ENCODE measurements around the gene SCAMP1.

The SCAMP1 gene

DNA sequence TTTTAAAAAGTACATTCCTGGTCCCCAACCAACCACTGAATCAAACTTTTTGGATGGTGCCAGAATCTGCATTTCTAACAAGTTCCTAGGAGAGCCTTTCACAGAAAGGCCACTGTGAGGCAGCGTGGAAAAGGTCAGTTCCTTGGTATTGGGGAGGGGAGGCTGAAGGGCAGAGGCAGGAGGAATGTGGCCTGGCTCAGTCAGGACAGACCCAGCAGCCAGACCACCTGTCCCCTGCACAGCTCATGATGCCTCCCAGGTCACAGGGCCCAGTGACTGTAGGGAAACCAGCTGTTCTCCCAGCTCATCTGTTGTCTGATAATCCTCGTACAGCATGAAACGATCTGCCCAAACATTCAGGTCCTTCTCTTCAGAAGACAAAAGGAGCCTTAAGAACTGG is 155.3 kb downstream of the SCAMP1 start:
- no peak for DNase-seq

GRCh38 chr5:78518365-78519197 is 158.2 kb downstream of the SCAMP1 start:
- no peak for DNase-seq

DNA sequence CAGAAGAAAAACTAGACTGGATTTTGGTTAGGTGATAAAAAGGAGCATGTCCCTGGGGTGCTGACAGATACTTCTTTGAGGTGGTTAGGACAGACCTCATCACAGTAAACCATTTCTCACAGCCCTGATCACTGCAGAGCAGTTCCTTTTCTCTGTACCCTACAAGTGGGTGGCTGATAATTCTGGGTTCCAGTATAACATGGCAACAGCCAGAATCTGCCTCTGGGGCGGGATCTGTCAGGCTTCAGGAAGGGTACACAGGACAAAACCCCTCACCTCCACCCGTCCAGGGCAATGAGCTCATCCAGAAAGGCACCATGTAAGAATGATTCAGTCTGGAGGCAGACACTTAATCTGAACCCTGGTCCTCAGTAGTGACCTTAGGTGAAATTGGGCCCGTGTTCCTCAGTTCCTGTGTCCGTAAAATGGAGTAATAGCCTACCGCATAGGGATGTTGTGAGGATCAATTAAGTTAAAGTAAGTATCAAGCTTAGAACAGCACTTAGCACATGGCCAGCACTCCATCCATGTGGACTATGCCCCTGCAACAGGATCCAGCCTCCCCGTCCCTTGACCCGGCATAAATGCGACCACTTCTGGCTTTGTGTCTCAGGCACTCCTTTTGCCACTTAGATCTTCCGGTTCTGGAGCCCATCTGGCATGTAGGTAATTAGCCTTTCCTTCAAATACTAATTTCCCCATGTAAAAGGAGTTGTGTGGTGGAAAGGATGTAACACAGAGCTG is 159.0 kb downstream of the SCAMP1 start:
- DNase-seq = no peak

DNA sequence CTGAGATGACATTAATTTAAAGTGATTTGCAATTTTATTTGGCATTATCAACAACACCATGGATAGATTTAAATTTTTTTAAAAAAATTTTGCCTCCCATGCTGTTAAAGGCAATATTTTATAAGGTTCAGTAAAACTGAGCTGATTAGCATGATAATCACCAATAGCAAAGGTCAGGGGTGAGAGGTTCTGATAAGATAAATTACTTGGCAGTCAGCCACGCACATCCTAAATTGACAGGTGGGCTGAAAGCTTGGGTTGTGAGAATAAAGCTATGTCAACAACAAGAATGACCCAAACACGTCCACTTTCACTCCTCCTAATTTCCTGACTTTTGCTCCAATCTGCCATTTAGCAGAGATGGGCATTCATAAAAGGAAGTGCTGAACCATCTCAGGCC is 161.0 kb downstream of the SCAMP1 start:
- DNase-seq = no peak

- DNase-seq = no peak
Measured at GRCh38 chr5:78522476-78523260, 162.3 kb downstream of the SCAMP1 start.

GRCh38 chr5:78523314-78524193 is 163.1 kb downstream of the SCAMP1 start:
- no peak for DNase-seq

GRCh38 chr5:78526049-78526525 is 165.7 kb downstream of the SCAMP1 start:
- no peak for DNase-seq

- DNase-seq = no peak
Measured at GRCh38 chr5:78527054-78527859, 166.8 kb downstream of the SCAMP1 start.

GRCh38 chr5:78527925-78528324 is 167.5 kb downstream of the SCAMP1 start:
- DNase-seq = no peak
